ENCODE measurements around the gene CCDC188.

CCDC188 gene

GRCh38 chr22:20186183-20186870 is 35.5 kb upstream of the CCDC188 start:
- TF ChIP-seq CTCF (IDR thresholded peaks at IDR 0.05; ENCODE audit: low read depth, low read length) (peak; percentile 16), MYC (IDR thresholded peaks at IDR 0.05; ENCODE audit: low read depth, low read length) (no peak), POLR2A (IDR thresholded peaks at IDR 0.05; ENCODE audit: extremely low read depth, insufficient read length) (no peak), MAX (IDR thresholded peaks at IDR 0.05; ENCODE audit: low read depth, low read length) (no peak)
- no peak overlapping the region for H3K4me3 ChIP-seq (ENCODE audit: low read depth, low read length)
- DNase-seq (ENCODE audit: low read depth): peak; percentile 52

- TF ChIP-seq POLR2A (IDR thresholded peaks at IDR 0.05; ENCODE audit: extremely low read depth, insufficient read length) (no peak), CTCF (IDR thresholded peaks at IDR 0.05; ENCODE audit: low read depth, low read length) (no peak), MYC (IDR thresholded peaks at IDR 0.05; ENCODE audit: low read depth, low read length) (no peak), MAX (IDR thresholded peaks at IDR 0.05; ENCODE audit: low read depth, low read length) (no peak)
- H3K4me3 ChIP-seq (ENCODE audit: low read depth, low read length): no peak overlapping the region
- DNase-seq (ENCODE audit: low read depth): no peak
Observed at GRCh38 chr22:20185750-20186149, 34.9 kb upstream of the CCDC188 start.

DNA sequence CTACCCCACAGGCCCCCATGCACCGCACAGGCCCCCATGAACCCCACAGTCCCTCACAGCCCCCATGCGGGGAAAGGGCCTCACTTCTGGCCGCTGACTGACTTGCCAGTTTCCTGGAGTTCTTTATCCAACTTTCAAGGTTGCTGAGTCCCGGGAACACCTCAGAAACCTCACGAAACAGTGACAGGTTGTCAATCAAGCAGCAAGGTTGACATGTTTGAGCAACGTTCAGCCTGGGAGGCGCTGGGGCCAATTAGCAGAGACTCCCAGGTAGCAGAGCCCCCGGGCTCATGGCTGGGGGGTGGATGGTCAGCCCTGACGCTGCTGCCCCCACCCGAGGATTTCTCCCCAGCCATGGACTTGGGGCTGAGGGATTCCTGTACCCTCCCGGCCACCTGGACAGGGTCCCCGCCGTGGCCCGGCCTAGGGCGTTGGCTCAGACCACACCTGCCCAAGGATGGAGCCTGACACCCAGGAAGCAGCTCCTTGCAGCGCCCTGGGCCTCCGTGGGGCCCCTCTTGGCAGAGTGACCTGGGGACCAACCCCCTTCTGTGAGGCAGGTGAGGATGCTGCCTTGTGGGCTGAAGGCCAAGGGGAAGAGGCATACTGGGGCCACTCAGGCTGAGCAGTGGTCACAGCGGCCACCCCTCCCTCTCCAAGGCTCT is 33.8 kb upstream of the CCDC188 start:
- TF ChIP-seq CTCF (IDR thresholded peaks at IDR 0.05; ENCODE audit: low read depth, low read length) (no peak), MAX (IDR thresholded peaks at IDR 0.05; ENCODE audit: low read depth, low read length) (no peak), POLR2A (IDR thresholded peaks at IDR 0.05; ENCODE audit: extremely low read depth, insufficient read length) (no peak), MYC (IDR thresholded peaks at IDR 0.05; ENCODE audit: low read depth, low read length) (no peak)
- no peak overlapping the region for H3K4me3 ChIP-seq (ENCODE audit: low read depth, low read length)
- no peak for DNase-seq (ENCODE audit: low read depth)

GRCh38 chr22:20183823-20184222 is 33.0 kb upstream of the CCDC188 start:
- no peak for DNase-seq (ENCODE audit: low read depth)
- TF ChIP-seq CTCF (IDR thresholded peaks at IDR 0.05; ENCODE audit: low read depth, low read length): no peak
- no peak for TF ChIP-seq POLR2A (IDR thresholded peaks at IDR 0.05; ENCODE audit: extremely low read depth, insufficient read length)
- no peak for TF ChIP-seq MAX (IDR thresholded peaks at IDR 0.05; ENCODE audit: low read depth, low read length)
- no peak for TF ChIP-seq MYC (IDR thresholded peaks at IDR 0.05; ENCODE audit: low read depth, low read length)
- H3K4me3 ChIP-seq (ENCODE audit: low read depth, low read length): no peak overlapping the region

GRCh38 chr22:20183101-20183500 is 32.2 kb upstream of the CCDC188 start:
- no peak overlapping the region for H3K4me3 ChIP-seq (ENCODE audit: low read depth, low read length)
- no peak for DNase-seq (ENCODE audit: low read depth)
- TF ChIP-seq CTCF (IDR thresholded peaks at IDR 0.05; ENCODE audit: low read depth, low read length) (no peak), MAX (IDR thresholded peaks at IDR 0.05; ENCODE audit: low read depth, low read length) (no peak), POLR2A (IDR thresholded peaks at IDR 0.05; ENCODE audit: extremely low read depth, insufficient read length) (no peak), MYC (IDR thresholded peaks at IDR 0.05; ENCODE audit: low read depth, low read length) (no peak)
